B cell (primary cell): Measurements from ENCODE around the gene PDZD11.

Experiments
- EZH2 ChIP-seq: IDR thresholded peaks from 2 replicates; pipeline ENCODE4 v1.6.1; 2012; ENCODE audit warnings: borderline replicate concordance, low read depth, mild to moderate bottlenecking, moderate library complexity, low read length; ENCODE audit not compliant: insufficient read depth, poor library complexity, severe bottlenecking
- TF ChIP-seq, protein P1 (sequence below): fragments of 200-600 bp; IDR thresholded peaks from one replicate; pipeline ENCODE4 v1.8.0; 2022; ENCODE audit warnings: antibody characterized with exemption, mild to moderate bottlenecking

DNA sequence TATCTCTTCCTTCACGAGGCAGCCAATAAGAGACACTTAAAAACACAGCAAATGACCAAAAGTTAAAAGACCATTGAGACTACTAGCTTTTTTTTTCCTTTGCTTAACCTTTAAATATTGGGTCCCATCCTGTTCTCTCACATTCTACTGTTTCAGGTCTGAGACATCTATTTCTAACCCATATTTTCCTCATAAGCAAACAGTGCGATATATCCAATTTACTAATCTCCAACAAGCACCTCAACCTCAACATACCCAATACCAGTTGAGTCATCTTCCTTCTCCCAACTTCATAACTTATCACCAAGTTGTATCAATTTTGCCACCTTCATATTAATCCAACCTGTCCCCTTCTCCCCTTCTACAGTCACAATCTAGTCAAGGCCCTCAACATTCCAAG is 48.2 kb downstream of the PDZD11 start:
- TF ChIP-seq, protein P1, sequence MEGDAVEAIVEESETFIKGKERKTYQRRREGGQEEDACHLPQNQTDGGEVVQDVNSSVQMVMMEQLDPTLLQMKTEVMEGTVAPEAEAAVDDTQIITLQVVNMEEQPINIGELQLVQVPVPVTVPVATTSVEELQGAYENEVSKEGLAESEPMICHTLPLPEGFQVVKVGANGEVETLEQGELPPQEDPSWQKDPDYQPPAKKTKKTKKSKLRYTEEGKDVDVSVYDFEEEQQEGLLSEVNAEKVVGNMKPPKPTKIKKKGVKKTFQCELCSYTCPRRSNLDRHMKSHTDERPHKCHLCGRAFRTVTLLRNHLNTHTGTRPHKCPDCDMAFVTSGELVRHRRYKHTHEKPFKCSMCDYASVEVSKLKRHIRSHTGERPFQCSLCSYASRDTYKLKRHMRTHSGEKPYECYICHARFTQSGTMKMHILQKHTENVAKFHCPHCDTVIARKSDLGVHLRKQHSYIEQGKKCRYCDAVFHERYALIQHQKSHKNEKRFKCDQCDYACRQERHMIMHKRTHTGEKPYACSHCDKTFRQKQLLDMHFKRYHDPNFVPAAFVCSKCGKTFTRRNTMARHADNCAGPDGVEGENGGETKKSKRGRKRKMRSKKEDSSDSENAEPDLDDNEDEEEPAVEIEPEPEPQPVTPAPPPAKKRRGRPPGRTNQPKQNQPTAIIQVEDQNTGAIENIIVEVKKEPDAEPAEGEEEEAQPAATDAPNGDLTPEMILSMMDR, result no peak
- no peak for TF ChIP-seq EZH2
